Omental fat pad (tissue), 4 donors: ENCODE measurements around the gene CUX1. TPM values are rescaled to one million over a fixed set of nuclear protein-coding genes. Genes with fewer than 3 reads are reported as not detected.
"Not testable (repeated sequence)": the region's sequence is repeated elsewhere in the genome, so short reads cannot be mapped to it uniquely, and the experiment has no call there.

Experiments
- ATAC-seq: fragments of 150-250 bp; one replicate; pipeline ENCODE4 v1.9.1; 2016; ENCODE audit warnings: mild to moderate bottlenecking, moderate library complexity; ENCODE audit not compliant: low FRiP score
- DNase-seq: peaks from one replicate; pipeline ENCODE4 v3.0.0-alpha.2; 2019; ENCODE audit warnings: low spot score
- CTCF ChIP-seq, 3 donors: fragments of 450-650 bp; IDR thresholded peaks; one replicate each; pipeline ENCODE4 v1.5.1; 2016 to 2017; ENCODE audit warnings: antibody characterized with exemption in 3 of 3, mild to moderate bottlenecking in 3 of 3, moderate library complexity in 2 of 3
- total RNA-seq, 4 donors: library from RNA; depleted of rRNA; stranded (reverse); fragments of >200 nt; gene quantifications; one replicate each; pipeline ENCODE4 v1.1.0, GENCODE V29; 2016

The CUX1 gene
- total RNA-seq, 4 donors from 2014 or later, result 67.6 to 141 (median 75.7) TPM

GRCh38 chr7:102050864-102051460, 233.5 kb downstream of the CUX1 start:
- ATAC-seq (no peak), DNase-seq (no peak)
- TF ChIP-seq CTCF (IDR thresholded peaks at IDR 0.05), result no peak

- ATAC-seq, DNase-seq: not testable (repeated sequence)
Measured at GRCh38 chr7:102051736-102052135, 234.3 kb downstream of the CUX1 start.

GRCh38 chr7:102054158-102054557, 236.7 kb downstream of the CUX1 start:
- no peak for ATAC-seq
- no peak for DNase-seq
- TF ChIP-seq CTCF (IDR thresholded peaks at IDR 0.05), result no peak

- no peak for TF ChIP-seq CTCF (IDR thresholded peaks at IDR 0.05)
- DNase-seq (no peak), ATAC-seq (no peak)
Measured at GRCh38 chr7:102055181-102055976, 238.0 kb downstream of the CUX1 start.

- no peak for TF ChIP-seq CTCF (IDR thresholded peaks at IDR 0.05)
- DNase-seq (no peak), ATAC-seq (no peak)
Measured at GRCh38 chr7:102059524-102059923, 242.1 kb downstream of the CUX1 start.

- no peak for TF ChIP-seq CTCF (IDR thresholded peaks at IDR 0.05)
- ATAC-seq (no peak), DNase-seq (no peak)
Measured at GRCh38 chr7:102061354-102061945, 244.0 kb downstream of the CUX1 start.

GRCh38 chr7:102061981-102062390, 244.6 kb downstream of the CUX1 start:
- DNase-seq (no peak), ATAC-seq (no peak)
- TF ChIP-seq CTCF (IDR thresholded peaks at IDR 0.05), result no peak
